DND-41 (cell line): ENCODE data around the gene PIK3AP1.

Experiments
- EZH2 ChIP-seq: IDR thresholded peaks from 3 replicates; pipeline ENCODE4 v1.6.1; 2012; ENCODE audit warnings: borderline replicate concordance, low read depth, mild to moderate bottlenecking, moderate library complexity, low read length, inconsistent platforms; ENCODE audit not compliant: severe bottlenecking
- TF ChIP-seq, protein P1 (sequence below): IDR thresholded peaks from 2 replicates; pipeline ENCODE4 v1.5.1; 2012; ENCODE audit warnings: borderline replicate concordance, low read length, moderate library complexity, mild to moderate bottlenecking; ENCODE audit not compliant: poor library complexity, severe bottlenecking; ENCODE audit errors: extremely low read depth

DNA sequence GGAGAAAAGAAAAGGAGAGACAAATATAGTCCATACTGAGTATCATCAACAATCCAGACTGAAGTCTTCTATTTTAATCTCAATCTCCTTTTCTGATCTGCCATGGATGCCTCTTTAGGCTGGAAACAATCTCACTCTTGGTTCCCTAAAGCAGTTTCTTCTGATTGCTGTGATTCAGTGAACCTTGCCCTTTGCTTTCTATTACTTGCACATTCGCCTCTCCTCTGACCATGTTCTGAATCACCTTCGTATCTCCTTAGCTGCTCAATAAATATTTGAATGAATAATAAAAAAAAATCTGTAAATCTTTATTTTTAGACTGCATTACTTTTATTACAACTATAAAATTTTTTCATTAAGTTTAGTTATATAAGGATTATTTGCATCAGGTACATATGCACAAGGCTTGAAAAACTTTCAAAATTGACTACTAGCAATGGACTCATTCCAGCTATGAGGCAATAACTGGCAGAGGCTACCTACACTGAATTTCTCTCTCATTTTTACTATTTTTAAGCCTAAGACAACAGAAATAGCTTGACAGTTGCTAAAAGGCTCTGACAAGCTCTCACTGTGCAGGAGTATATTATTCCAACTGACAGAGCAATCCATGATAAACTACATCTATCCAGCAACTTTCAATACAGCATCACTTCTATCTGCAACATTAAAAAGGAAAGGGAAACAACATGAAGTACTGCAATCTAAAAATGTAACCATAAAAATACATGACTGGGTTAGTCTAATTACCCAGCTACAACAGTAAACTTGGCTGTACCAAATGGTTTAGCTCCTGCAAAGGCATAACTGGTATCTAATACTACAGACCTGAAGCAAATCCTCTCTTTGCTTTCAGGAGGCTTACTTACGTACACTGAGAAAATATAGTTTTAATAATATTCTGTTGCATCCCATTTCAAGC is 159.1 kb downstream of the PIK3AP1 start:
- TF ChIP-seq, protein P1, sequence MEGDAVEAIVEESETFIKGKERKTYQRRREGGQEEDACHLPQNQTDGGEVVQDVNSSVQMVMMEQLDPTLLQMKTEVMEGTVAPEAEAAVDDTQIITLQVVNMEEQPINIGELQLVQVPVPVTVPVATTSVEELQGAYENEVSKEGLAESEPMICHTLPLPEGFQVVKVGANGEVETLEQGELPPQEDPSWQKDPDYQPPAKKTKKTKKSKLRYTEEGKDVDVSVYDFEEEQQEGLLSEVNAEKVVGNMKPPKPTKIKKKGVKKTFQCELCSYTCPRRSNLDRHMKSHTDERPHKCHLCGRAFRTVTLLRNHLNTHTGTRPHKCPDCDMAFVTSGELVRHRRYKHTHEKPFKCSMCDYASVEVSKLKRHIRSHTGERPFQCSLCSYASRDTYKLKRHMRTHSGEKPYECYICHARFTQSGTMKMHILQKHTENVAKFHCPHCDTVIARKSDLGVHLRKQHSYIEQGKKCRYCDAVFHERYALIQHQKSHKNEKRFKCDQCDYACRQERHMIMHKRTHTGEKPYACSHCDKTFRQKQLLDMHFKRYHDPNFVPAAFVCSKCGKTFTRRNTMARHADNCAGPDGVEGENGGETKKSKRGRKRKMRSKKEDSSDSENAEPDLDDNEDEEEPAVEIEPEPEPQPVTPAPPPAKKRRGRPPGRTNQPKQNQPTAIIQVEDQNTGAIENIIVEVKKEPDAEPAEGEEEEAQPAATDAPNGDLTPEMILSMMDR: no peak
- TF ChIP-seq EZH2: no peak
